ENCODE results near the gene SMPD2.

SMPD2 gene

GRCh38 chr6:109449064-109449794 lies 8.7 kb downstream of the SMPD2 start:
- no peaks in the 10 kb centered on the region for H4K20me1 ChIP-seq (ENCODE audit: low read depth, low read length)
- TF ChIP-seq, protein P1, sequence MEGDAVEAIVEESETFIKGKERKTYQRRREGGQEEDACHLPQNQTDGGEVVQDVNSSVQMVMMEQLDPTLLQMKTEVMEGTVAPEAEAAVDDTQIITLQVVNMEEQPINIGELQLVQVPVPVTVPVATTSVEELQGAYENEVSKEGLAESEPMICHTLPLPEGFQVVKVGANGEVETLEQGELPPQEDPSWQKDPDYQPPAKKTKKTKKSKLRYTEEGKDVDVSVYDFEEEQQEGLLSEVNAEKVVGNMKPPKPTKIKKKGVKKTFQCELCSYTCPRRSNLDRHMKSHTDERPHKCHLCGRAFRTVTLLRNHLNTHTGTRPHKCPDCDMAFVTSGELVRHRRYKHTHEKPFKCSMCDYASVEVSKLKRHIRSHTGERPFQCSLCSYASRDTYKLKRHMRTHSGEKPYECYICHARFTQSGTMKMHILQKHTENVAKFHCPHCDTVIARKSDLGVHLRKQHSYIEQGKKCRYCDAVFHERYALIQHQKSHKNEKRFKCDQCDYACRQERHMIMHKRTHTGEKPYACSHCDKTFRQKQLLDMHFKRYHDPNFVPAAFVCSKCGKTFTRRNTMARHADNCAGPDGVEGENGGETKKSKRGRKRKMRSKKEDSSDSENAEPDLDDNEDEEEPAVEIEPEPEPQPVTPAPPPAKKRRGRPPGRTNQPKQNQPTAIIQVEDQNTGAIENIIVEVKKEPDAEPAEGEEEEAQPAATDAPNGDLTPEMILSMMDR (IDR thresholded peaks at IDR 0.05; ENCODE audit: insufficient read depth, low read length, poor library complexity, severe bottlenecking), result no peak
- no peak for TF ChIP-seq EZH2phosphoT487 (conservative IDR thresholded peaks at IDR 0.05; ENCODE audit: low read length)

DNA sequence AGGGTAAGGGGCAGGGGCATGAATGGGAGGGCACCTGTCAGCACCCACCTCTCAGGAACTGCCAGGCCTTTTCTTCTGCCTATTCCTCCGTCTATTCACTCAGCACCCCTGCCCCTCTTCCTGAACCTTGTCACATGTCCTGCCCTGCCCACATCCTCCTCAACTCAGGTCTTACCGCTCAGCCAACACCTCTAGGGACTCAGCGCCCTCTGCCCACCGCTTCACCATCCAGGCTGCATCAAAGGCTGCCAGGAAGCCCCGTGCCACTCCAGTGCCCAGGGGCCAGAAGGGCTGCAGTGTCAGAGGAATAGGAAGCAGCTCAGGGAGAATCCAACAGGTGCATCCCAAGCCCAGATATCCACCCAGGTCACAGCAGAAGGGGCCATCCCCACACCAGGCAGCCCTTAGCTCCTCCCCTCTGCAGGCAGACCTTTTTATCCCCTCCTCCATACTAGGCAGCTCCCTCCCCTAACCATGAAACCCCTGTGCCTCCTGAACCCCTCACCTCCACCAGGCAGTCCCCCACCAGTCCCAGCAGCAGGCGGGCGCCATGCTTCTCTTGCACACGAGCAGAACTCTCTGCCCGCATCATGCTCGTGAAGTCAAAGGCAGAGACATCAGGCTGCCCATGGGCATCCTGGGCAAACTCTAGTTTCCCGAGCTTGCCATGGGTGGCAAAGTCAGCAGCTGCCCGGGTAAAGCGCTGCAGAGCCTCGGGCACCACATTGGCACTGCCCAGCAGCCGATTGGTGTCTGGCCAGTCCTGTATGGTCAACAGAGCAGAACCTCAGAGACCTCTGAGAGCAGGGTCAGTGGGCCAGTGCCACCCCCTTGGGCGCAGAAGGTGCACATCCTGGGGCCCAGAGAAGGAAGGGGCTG lies 9.5 kb downstream of the SMPD2 start:
- no peaks in the 10 kb centered on the region; the same call in 1 of the 2 replicates for H3K36me3 ChIP-seq (ENCODE audit: low read length)
- no peaks in the 10 kb centered on the region for H4K20me1 ChIP-seq (ENCODE audit: low read depth, low read length)
- no peaks in the 10 kb centered on the region for H3K9me3 ChIP-seq (ENCODE audit: insufficient read depth, low read length)
- peaks cover 5% of the 10 kb centered on the region; the same call in 1 of the 2 replicates for H3F3A ChIP-seq (ENCODE audit: insufficient read depth)
- no peaks in the 10 kb centered on the region for H3K9me2 ChIP-seq (replicated peaks; ENCODE audit: insufficient read depth, low read length)
- no peaks in the 10 kb centered on the region for H3K27me3 ChIP-seq (ENCODE audit: low read length)
- H3K79me2 ChIP-seq (ENCODE audit: insufficient read depth, low read length), result peaks cover 7% of the 10 kb centered on the region; the same call in 1 of the 2 replicates
- H3K4me3 ChIP-seq (ENCODE audit: insufficient read depth, low read length, poor library complexity, severe bottlenecking), result no peak overlapping the region
- no peak overlapping the region for H3K4me2 ChIP-seq (ENCODE audit: low read depth, low read length, poor library complexity, severe bottlenecking)
- no peak overlapping the region for H3K9ac ChIP-seq (ENCODE audit: low read length)
- TF ChIP-seq EZH2phosphoT487 (conservative IDR thresholded peaks at IDR 0.05; ENCODE audit: low read length), result no peak
- TF ChIP-seq, protein P1 (IDR thresholded peaks at IDR 0.05; ENCODE audit: insufficient read depth, low read length, poor library complexity, severe bottlenecking), result no peak
- no peak overlapping the region for H3K27ac ChIP-seq (ENCODE audit: low read depth, low read length)
- no peak overlapping the region for H2AFZ ChIP-seq (ENCODE audit: low read depth, low read length, severe bottlenecking)

More at GRCh38 chr6:109449064-109449794, 8.7 kb downstream of the SMPD2 start:
- no peak overlapping the region for H3K4me3 ChIP-seq (ENCODE audit: insufficient read depth, low read length, poor library complexity, severe bottlenecking)
- peaks cover 5% of the 10 kb centered on the region; the same call in 1 of the 2 replicates for H3K79me2 ChIP-seq (ENCODE audit: insufficient read depth, low read length)
- no peak overlapping the region for H2AFZ ChIP-seq (ENCODE audit: low read depth, low read length, severe bottlenecking)
- no peak overlapping the region for H3K27ac ChIP-seq (ENCODE audit: low read depth, low read length)
- no peaks in the 10 kb centered on the region; the same call in 1 of the 2 replicates for H3K36me3 ChIP-seq (ENCODE audit: low read length)
- H3K9me3 ChIP-seq (ENCODE audit: insufficient read depth, low read length), result no peaks in the 10 kb centered on the region
- H3F3A ChIP-seq (ENCODE audit: insufficient read depth), result 0 out of 2 replicates have a peak, but pooled peaks cover under 1% of the 10 kb centered on the region
- H3K27me3 ChIP-seq (ENCODE audit: low read length), result no peaks in the 10 kb centered on the region
- no peaks in the 10 kb centered on the region for H3K9me2 ChIP-seq (replicated peaks; ENCODE audit: insufficient read depth, low read length)
- no peak overlapping the region for H3K9ac ChIP-seq (ENCODE audit: low read length)
- no peak overlapping the region for H3K4me2 ChIP-seq (ENCODE audit: low read depth, low read length, poor library complexity, severe bottlenecking)

DNA sequence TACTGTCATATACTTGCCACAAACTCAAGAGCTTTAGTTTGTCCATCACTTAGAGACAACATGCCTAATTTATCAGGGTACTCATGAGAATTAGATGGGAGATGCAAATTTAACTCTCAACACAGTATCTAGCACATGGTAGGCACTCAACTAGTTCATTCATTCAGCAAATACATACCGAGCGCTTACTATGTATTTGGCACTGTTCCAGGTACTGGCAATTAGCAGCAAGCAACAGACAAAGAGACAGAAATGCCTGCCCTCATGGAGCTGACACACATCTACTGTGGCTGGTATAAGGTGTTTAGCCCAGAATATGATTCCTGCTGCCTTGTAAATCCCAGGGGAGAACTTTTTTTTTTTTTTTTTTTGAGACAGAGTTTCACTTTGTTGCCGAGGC lies 10.3 kb downstream of the SMPD2 start:
- no peak overlapping the region for H3K4me2 ChIP-seq (ENCODE audit: low read depth, low read length, poor library complexity, severe bottlenecking)
- H3K9me3 ChIP-seq (ENCODE audit: insufficient read depth, low read length), result no peaks in the 10 kb centered on the region
- H3K9ac ChIP-seq (ENCODE audit: low read length), result no peak overlapping the region
- H3K4me3 ChIP-seq (ENCODE audit: insufficient read depth, low read length, poor library complexity, severe bottlenecking), result no peak overlapping the region
- H4K20me1 ChIP-seq (ENCODE audit: low read depth, low read length), result no peaks in the 10 kb centered on the region
- no peaks in the 10 kb centered on the region; the same call in 1 of the 2 replicates for H3K36me3 ChIP-seq (ENCODE audit: low read length)
- H3F3A ChIP-seq (ENCODE audit: insufficient read depth), result peaks cover 8% of the 10 kb centered on the region; the same call in 1 of the 2 replicates
- no peaks in the 10 kb centered on the region for H3K9me2 ChIP-seq (replicated peaks; ENCODE audit: insufficient read depth, low read length)
- no peak overlapping the region for H2AFZ ChIP-seq (ENCODE audit: low read depth, low read length, severe bottlenecking)
- no peaks in the 10 kb centered on the region for H3K27me3 ChIP-seq (ENCODE audit: low read length)
- TF ChIP-seq, protein P1 (IDR thresholded peaks at IDR 0.05; ENCODE audit: insufficient read depth, low read length, poor library complexity, severe bottlenecking), result no peak
- TF ChIP-seq EZH2phosphoT487 (conservative IDR thresholded peaks at IDR 0.05; ENCODE audit: low read length), result no peak
- H3K27ac ChIP-seq (ENCODE audit: low read depth, low read length), result no peak overlapping the region
- H3K79me2 ChIP-seq (ENCODE audit: insufficient read depth, low read length), result peaks cover 7% of the 10 kb centered on the region; the same call in 1 of the 2 replicates
